WI38 (cell line): ENCODE measurements around the gene OSBPL2.

Experiments used
- H3K4me3 ChIP-seq: 2 replicates; pipeline ENCODE4 v1.5.1; 2011; ENCODE audit warnings: low read depth, mild to moderate bottlenecking, control low read depth, low read length
- CTCF ChIP-seq: IDR thresholded peaks from 2 replicates; pipeline ENCODE4 v1.5.1; 2012; ENCODE audit warnings: low read depth, mild to moderate bottlenecking, control low read depth, low read length

OSBPL2 gene

GRCh38 chr20:62195736-62196135 is 42.6 kb upstream of the OSBPL2 start:
- TF ChIP-seq CTCF = no peak
- no peak overlapping the region for H3K4me3 ChIP-seq

GRCh38 chr20:62196286-62196685 is 42.0 kb upstream of the OSBPL2 start:
- TF ChIP-seq CTCF = no peak
- H3K4me3 ChIP-seq = no peak overlapping the region

- no peak for TF ChIP-seq CTCF
- H3K4me3 ChIP-seq = no peak overlapping the region
Observed at GRCh38 chr20:62197311-62197710, 41.0 kb upstream of the OSBPL2 start.

GRCh38 chr20:62197801-62198200 is 40.5 kb upstream of the OSBPL2 start:
- no peak overlapping the region for H3K4me3 ChIP-seq
- TF ChIP-seq CTCF = no peak

GRCh38 chr20:62198496-62198895 is 39.8 kb upstream of the OSBPL2 start:
- TF ChIP-seq CTCF = no peak
- H3K4me3 ChIP-seq = no peak overlapping the region

- no peak overlapping the region for H3K4me3 ChIP-seq
Observed at GRCh38 chr20:62198931-62199330, 39.4 kb upstream of the OSBPL2 start.

More at GRCh38 chr20:62198931-62199330, 39.4 kb upstream of the OSBPL2 start:
- no peak for TF ChIP-seq CTCF
